Activated T-helper 1 cell treated with anti-CD3 and anti-CD28 coated beads, Interleukin-2, amount 50 U/mL, for 16 hours (primary cell): ENCODE measurements around the gene CRY2.
A peak's percentile ranks its signal among the peaks of the same experiment; 100 is the strongest.
"Not testable (repeated sequence)": the region's sequence is repeated elsewhere in the genome, so short reads cannot be mapped to it uniquely, and the experiment has no call there.

Experiments used
- DNase-seq, 2 donors: peaks; one replicate each; pipeline ENCODE4 v3.0.0-alpha.2; 2020; ENCODE audit warnings: low read depth in 1 of 2, low spot score in 1 of 2

Gene CRY2

GRCh38 chr11:45897556-45897955 lies 50.3 kb downstream of the CRY2 start:
- DNase-seq, result no peak

DNA sequence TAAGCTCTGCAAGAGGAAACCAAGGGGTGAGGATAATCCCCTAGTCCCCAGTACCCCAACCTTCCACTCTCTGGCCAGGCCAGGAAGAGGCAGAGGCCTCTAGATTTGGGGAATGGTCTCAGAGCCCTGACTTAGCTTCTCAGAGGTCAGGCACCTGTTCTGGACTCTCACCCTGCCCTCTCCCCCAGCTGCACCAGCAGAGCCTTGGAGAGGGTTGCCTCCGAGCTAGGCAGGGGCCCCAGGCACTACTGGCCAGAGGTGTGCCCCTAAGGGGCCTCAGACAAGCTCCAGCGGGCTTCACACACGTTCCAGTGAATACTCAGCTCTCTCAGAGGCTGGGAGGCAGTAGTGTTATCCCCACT lies 51.8 kb downstream of the CRY2 start:
- DNase-seq, result no peak

GRCh38 chr11:45899448-45900174 lies 52.3 kb downstream of the CRY2 start:
- DNase-seq, result peak in 1 of 2 donors; percentile 45

- not testable (repeated sequence) for DNase-seq
Observed at GRCh38 chr11:45900175-45900800, 53.0 kb downstream of the CRY2 start.

GRCh38 chr11:45900916-45901617 lies 53.8 kb downstream of the CRY2 start:
- DNase-seq, result no peak

DNA sequence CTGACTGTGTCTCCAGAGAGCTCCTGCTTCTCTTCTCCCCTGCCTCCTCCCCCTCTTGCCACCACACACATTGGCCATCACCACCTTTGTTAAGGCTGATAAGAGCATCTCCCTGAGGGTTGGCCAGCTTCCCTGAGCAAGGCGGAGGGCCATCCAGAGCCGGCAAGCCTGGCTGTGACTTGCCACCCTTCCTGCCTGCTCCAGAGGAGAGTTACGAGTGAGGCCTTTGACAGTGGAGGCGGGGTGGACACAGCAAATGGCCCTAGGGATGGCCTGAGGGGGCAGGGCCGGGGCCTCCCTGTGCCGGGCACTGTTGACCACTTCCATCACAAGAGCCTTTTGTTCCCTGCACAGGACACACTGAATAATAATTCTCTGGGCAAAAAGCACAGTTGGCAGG lies 54.4 kb downstream of the CRY2 start:
- no peak for DNase-seq

DNA sequence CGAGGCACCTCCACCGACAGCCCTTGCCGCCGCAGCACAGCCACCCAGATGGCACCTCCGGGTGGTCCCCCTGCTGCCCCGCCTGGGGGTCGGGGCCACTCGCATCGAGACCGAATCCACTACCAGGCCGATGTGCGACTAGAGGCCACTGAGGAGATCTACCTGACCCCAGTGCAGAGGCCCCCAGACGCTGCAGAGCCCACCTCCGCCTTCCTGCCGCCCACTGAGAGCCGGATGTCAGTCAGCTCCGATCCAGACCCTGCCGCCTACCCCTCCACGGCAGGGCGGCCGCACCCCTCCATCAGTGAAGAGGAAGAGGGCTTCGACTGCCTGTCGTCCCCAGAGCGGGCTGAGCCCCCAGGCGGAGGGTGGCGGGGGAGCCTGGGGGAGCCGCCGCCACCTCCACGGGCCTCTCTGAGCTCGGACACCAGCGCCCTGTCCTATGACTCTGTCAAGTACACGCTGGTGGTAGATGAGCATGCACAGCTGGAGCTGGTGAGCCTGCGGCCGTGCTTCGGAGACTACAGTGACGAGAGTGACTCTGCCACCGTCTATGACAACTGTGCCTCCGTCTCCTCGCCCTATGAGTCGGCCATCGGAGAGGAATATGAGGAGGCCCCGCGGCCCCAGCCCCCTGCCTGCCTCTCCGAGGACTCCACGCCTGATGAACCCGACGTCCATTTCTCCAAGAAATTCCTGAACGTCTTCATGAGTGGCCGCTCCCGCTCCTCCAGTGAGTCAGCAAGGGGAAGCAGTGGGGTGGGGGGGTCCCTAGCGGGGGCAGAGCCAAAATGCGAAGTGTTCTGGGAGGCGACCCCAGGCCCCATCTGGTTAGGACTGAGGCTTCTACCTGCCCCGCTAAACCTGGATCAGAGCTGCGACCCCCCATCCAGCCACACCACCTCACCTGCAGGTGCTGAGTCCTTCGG lies 55.4 kb downstream of the CRY2 start:
- no peak for DNase-seq

DNA sequence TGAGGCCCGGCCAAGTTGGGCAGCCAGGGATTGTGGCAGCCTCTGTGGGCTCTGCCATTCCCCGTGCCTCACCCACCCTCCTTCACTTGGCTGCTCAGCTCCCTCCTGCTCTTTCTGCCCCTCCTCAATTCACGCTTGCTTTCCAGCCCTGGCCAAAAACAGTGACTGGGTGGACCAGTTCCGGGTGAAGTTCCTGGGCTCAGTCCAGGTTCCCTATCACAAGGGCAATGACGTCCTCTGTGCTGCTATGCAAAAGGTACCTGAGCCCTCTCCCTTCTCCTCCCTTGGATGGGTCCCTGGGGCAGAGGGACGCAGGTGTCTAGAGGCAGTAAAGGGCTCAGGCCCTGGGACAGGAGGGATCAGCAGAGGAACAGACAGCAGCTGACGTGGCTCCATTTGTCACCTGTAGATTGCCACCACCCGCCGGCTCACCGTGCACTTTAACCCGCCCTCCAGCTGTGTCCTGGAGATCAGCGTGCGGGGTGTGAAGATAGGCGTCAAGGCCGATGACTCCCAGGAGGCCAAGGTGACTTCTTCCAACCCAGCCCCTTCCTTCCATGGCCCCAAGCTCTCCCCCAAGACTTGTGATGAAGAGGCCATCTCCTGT lies 57.1 kb downstream of the CRY2 start:
- DNase-seq, result no peak

DNA sequence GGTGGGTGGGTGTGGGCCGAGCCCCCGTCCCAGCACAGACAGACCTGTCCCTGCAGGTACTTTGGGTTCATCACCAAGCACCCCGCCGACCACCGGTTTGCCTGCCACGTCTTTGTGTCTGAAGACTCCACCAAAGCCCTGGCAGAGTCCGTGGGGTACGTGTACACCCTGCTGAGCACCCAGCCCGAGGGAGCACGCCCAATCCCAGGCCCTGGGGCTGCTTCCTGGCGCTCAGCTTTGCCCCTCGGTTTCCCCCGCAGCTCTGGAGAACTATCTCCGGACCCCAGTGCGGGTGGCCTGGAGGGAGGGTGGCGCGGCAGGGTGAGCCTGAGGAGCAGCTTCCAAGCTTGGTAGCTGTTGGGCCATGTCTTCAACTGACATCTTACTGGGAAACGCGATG lies 57.8 kb downstream of the CRY2 start:
- DNase-seq, result no peak

DNA sequence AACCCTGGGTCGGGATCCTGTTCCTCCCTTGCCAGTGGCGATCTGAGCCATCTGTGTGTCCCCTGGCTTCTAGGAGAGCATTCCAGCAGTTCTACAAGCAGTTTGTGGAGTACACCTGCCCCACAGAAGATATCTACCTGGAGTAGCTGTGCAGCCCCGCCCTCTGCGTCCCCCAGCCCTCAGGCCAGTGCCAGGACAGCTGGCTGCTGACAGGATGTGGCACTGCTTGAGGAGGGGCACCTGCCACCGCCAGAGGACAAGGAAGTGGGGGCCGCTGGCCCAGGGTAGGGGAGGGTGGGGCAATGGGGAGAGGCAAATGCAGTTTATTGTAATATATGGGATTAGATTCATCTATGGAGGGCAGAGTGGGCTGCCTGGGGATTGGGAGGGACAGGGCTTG lies 58.3 kb downstream of the CRY2 start:
- DNase-seq, result not testable (repeated sequence)

GRCh38 chr11:45906096-45906682 lies 58.9 kb downstream of the CRY2 start:
- DNase-seq, result no peak

GRCh38 chr11:45906965-45907611 lies 59.8 kb downstream of the CRY2 start, which contains the start of gene FREY1:
Gene FREY1 (minus strand): TSS chr11:45907271. CDS start chr11:45907245, 26 bp downstream.
- DNase-seq, result no peak

- no peak for DNase-seq
Observed at GRCh38 chr11:45907911-45908370, 60.7 kb downstream of the CRY2 start.

GRCh38 chr11:45909594-45910475 lies 62.6 kb downstream of the CRY2 start:
- DNase-seq, result no peak

- no peak for DNase-seq
Observed at GRCh38 chr11:45910623-45911022, 63.3 kb downstream of the CRY2 start.

DNA sequence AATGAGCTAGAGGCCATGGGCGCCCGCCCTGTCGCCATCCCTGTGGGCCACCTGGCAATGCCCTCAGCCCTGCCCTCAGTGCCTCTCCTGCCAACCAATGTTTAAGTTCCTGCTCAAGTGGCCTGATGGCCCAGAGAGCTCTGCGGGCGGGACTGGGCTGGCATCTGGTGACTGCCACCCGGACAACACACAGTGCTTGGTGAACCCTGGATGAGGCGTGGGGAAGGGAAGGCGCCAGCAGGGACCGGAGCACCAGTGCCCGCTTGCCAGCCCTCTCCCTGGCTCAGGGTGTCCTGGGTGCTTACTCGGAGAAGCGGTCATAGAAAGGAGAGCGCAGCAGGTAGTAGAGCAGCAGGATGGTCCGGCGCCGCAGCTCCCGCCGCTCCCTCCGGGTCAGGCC lies 66.2 kb downstream of the CRY2 start:
- no peak for DNase-seq

DNA sequence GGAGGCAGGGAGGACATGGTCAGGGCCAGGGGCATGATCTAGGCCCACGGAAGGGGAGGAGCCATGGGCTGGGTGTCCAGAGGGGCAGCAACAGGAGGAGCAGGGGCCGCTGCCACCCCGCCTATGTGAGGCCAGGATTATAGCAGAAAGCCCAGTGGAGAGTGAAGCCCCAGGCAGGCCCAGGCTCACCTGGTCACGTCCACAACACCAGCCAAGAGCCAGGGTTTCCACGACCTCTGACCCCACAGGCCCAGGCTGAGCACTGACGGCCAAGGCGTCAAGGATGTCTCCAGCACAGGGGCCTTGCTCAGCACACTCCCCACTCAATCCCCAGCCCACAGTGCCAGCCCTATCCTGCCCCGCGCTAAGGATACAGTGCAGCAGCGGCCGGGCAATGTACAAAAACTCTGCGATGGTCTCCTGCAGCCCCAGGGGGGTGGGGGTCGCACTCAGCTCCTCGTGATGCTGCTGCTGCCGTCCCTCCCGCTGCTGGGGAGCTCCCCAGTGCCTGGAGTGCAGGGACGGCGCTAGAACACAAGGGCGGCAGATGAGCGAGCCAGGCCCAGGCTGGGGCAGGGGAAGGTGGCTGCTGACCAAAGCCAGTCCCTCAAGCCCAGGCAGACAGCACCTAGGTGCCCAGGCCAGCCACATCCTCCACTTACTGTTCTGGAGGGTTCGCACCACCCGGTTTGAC lies 66.8 kb downstream of the CRY2 start:
- DNase-seq, result no peak

DNA sequence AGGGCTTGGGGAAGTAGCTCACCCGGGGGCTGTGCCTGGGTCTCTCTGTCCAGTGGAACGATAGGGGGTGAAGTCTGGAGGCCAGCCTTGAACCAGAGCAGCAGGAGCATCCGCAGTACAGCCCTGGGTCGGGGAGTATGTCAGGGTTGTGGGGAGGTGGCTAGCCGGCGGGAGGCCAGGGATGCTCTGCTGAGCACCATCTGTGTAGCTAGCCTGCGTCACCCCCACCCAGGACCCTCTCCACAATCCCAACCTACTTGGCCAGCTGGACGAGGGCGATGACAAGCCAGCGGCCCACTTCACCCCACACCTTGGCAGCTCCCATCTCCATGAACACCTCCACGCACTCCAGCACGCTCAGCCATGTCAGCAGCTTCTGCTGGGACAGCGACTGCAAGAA lies 68.2 kb downstream of the CRY2 start:
- DNase-seq, result no peak
